Posterior cingulate gyrus (tissue), 11 donors: Measurements from ENCODE around the gene RUNX1.

ENCODE experiments used
- DNase-seq, 10 donors: peaks; one replicate each; pipeline versions ENCODE4 v3.0.0 to v3.0.0-alpha.2; 2020 to 2021; ENCODE audit warnings: mixed read lengths in 3 of 10
- intact Hi-C: fragments of 100-400 bp; cut with DNase I; formaldehyde crosslinking; loops from one replicate; pipeline ENCODE4 v1.15.1; 2023

RUNX1 gene

DNA sequence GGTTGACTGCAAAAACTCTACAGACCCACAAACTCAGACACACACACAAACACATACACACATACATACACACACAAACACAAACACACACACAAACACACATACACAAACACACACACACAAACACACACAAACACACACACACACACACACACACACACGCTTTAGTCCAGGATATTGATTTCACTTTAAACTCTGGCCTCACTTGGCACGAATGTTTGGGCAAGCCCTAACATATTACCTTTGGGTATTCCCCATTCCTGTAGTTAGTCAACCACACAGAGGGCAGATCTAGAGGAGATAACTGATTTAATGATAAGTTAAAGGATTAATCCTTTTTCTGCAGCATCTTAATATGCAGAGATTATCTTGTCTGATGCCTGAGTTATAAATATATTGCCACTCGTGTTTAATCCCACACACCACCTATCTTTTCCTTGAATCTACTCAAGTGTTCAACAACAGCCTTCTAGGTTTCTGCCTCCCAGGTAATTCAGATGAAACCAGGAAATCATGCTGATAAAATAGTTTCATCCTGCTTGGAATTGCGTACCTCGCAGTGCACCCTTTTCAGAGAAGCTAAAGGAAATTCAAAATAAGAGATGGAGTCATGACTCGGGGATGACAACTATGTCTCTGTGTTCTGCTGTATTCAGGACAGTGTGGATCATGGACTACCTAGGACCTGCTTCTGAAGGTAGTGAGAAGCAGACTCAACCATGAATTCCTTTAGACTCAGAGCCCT lies 14.5 kb upstream of the RUNX1 start:
- DNase-seq: no peak
- intact Hi-C loops: no loop called here

GRCh38 chr21:35062016-35062415 lies 12.9 kb upstream of the RUNX1 start:
- DNase-seq: no peak
- intact Hi-C loops: no loop called here

GRCh38 chr21:35059742-35060141 lies 10.6 kb upstream of the RUNX1 start:
- DNase-seq: no peak
- intact Hi-C loops: no loop called here

- no peak for DNase-seq
- intact Hi-C loops: no loop called here
Measured at GRCh38 chr21:35058058-35058457, 9.0 kb upstream of the RUNX1 start.

GRCh38 chr21:35057428-35057827 lies 8.3 kb upstream of the RUNX1 start:
- no peak for DNase-seq
- intact Hi-C loops: no loop called here

GRCh38 chr21:35053356-35054096 lies 4.4 kb upstream of the RUNX1 start:
- DNase-seq: peak in 1 of 10 donors; percentile 13
- intact Hi-C loops: no loop called here

- DNase-seq: no peak
- intact Hi-C loops: no loop called here
Measured at GRCh38 chr21:35052801-35053200, 3.7 kb upstream of the RUNX1 start.

- peak in 8 of 10 donors; percentile 20 to 92 (median 45) for DNase-seq
- intact Hi-C loops: no loop called here
Measured at GRCh38 chr21:35051287-35051818, 2.3 kb upstream of the RUNX1 start.

- no peak for DNase-seq
- intact Hi-C loops: no loop called here
Measured at GRCh38 chr21:35050348-35051286, 1.5 kb upstream of the RUNX1 start.

- no peak for DNase-seq
- intact Hi-C loops: loop anchor here (10.0 kb wide), 1 partner anchor 63 kb away; no protein-coding TSS in a partner anchor
Measured at GRCh38 chr21:35048183-35048601, 910 bp downstream of the RUNX1 start.

GRCh38 chr21:35046880-35047229 lies 2.2 kb downstream of the RUNX1 start:
- intact Hi-C loops: loop anchor here (10.0 kb wide), 1 partner anchor 62 kb away; no protein-coding TSS in a partner anchor
- DNase-seq: no peak

DNA sequence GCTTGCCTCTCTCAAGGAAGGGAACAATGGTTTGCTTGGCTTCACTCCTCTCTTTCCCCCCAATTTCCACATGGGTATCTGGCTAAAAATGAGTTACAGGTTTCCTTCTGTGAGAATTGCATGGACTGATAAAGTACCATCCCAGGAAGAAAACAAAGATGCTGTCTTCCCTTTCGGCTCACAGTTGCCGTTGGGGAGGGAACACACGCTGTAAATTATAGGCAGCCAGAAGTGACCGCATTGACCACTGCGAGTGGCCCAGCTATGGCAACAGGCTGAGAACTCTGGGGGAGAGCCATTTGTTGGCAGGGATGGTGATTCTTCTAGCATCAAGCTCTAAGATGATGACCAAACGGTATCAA lies 2.9 kb downstream of the RUNX1 start:
- no peak for DNase-seq
- intact Hi-C loops: loop anchor here (10.0 kb wide), 1 partner anchor 61 kb away; no protein-coding TSS in a partner anchor

DNA sequence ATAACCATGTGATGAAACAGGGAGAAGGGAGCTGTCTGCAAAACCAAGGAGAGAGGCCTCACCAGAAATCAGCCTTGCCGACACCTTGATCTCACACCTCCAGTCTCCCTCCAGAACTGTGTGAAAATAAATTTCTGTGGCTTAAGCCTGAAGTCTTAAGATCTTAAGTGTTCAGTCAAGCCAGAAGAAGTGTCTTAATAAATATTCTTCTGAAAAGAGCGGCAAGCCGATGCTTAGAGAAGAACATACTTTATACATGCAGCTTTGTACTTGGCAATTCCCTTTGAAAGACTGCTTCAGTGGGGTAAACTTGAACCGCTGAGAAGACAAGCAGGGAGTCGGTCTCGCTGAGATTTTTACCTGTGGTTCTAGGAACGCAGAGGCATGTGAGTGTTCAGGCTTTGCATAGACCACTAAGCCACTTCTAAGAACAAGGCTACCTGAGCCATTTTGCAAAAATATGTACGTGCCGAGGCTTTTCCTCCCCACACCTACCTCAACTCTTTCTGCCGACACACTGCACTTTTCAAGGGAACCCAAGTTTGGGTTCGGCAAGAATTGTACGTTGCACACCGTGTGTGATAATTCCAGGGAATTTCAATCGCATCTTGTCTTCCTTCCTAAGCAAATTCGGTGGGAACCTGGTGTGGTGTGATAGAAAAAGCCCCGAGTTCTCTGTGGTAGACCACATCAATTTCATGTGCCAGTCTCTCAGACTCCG lies 3.4 kb downstream of the RUNX1 start:
- intact Hi-C loops: loop anchor here (10.0 kb wide), 1 partner anchor 61 kb away; no protein-coding TSS in a partner anchor
- DNase-seq: no peak

DNA sequence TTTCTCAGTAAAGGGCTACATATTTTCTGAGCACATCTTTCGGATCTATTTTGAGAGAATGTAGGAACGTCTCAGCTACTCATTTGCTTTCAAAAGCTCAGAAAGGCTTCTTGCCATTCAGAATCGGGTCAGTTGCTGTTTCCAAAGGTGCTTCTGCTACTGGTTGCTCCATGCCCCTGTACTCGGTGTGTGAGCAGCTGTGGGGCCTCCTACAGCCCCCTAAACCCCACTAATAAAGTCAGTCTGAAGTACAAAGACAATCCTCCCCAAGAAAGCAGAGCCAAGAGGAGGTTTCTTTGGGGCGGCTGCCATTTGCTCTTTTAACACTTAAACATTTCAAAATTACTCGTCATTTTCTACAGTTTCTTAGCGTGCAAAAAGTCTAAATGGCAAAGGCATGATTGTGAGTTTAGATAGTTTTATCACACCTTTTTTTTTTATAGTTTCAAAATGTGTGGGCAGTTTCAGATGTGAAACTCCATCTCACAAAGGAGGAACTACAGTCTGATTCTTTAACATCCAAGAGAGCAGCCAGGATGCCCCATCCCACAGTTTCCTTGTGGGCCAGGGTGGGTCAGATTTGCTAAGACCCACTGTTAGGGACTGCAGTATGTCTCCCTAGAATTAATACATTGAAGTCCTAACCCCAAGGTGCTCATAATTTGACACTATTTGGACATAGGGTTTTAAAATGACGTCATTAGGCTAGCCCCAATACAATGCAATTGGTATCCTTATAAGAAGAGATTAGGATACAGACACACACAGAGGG lies 4.1 kb downstream of the RUNX1 start:
- intact Hi-C loops: loop anchor here (10.0 kb wide), 1 partner anchor 60 kb away; no protein-coding TSS in a partner anchor
- DNase-seq: no peak

DNA sequence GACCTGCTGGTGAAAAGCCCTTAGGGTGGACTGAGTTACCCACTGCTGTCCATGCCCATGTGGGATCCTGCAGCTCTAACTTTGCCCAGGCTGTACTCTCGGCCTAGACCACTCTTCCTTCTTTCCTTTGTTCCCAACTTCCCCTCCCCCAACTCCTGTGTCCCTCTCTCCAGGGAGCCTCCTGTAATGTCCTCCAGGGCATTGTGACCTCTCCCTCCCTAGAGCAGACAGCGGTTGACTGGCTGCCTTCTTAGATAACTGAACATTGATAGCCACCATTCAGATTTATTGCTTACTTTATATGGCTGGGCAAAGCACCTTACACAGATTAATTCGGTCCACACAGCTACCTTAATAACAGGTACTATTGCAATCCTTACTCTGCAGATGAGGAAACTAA lies 5.0 kb downstream of the RUNX1 start:
- intact Hi-C loops: loop anchor here (10.0 kb wide), 1 partner anchor 59 kb away; no protein-coding TSS in a partner anchor
- DNase-seq: no peak

GRCh38 chr21:35043549-35043948 lies 5.6 kb downstream of the RUNX1 start:
- no peak for DNase-seq
- intact Hi-C loops: loop anchor here (10.0 kb wide), 1 partner anchor 59 kb away; no protein-coding TSS in a partner anchor

DNA sequence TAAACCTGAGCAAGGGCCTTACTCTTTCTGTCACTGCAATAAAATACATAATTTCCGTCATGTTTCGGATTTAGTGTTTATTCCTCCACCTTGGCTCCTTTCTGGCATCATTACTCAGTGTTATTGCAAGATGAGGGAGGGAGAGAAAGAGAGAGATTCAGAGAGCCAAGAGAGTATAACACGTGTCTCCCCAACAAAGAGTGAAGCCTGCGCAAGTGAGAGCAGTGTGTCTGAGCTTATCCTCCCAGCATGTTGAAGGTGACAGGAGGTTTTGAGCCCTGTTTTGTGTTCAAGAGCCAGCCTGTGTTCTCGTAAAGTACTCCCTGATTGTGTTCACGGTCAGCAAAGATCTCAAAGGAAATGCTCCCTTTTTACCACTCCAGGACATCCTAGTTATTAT lies 6.3 kb downstream of the RUNX1 start:
- DNase-seq: no peak
- intact Hi-C loops: loop anchor here (10.0 kb wide), 1 partner anchor 58 kb away; no protein-coding TSS in a partner anchor

GRCh38 chr21:35041881-35042280 lies 7.2 kb downstream of the RUNX1 start:
- no peak for DNase-seq
- intact Hi-C loops: loop anchor here (10.0 kb wide), 1 partner anchor 57 kb away; no protein-coding TSS in a partner anchor

GRCh38 chr21:35041122-35041521 lies 8.0 kb downstream of the RUNX1 start:
- DNase-seq: no peak
- intact Hi-C loops: loop anchor here (10.0 kb wide), 1 partner anchor 56 kb away; no protein-coding TSS in a partner anchor
